NCI-H526 treated with DMSO at 0.1 percent for 48 hours (cell line): ENCODE data around the gene GALNT6.
"Not testable (repeated sequence)": the region's sequence is repeated elsewhere in the genome, so short reads cannot be mapped to it uniquely, and the experiment has no call there.

Source experiments
- DNase-seq: peaks from one replicate; lab custom pipeline; 2025; lab: John Stamatoyannopoulos, UW

GALNT6 gene

DNA sequence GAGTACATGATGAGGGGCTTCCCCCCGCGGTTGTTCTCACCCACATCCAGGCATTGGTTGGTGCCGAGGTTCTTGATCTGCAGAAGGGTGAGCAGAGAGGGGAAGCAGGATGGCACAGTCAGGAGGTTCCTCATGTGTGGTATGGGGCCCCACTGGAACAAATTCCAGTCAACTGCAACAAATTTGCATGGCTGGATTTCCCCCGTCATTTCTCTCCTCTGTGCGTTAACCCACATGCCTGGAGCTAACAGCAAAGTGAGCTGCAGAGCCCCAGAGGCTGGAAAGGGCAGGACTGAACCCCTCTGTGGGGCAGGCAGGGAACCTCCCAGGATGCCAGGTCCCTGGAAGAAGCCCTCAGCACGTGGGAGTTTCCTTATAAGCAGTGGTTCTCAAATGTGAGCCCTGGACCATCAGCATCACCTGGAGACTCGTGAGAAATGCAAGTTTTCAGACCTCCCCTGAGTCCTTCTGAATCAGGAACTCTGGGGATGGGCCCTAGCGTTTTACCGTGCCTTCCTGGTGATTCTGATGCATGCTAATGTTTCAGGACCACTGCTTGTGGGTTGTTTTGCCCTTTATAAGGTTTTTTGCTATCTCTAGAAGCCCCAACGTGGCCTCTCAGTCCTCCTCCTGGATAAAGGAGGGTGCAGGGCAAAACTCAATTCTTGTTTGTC is 33.7 kb downstream of the GALNT6 start:
- DNase-seq = no peak

DNA sequence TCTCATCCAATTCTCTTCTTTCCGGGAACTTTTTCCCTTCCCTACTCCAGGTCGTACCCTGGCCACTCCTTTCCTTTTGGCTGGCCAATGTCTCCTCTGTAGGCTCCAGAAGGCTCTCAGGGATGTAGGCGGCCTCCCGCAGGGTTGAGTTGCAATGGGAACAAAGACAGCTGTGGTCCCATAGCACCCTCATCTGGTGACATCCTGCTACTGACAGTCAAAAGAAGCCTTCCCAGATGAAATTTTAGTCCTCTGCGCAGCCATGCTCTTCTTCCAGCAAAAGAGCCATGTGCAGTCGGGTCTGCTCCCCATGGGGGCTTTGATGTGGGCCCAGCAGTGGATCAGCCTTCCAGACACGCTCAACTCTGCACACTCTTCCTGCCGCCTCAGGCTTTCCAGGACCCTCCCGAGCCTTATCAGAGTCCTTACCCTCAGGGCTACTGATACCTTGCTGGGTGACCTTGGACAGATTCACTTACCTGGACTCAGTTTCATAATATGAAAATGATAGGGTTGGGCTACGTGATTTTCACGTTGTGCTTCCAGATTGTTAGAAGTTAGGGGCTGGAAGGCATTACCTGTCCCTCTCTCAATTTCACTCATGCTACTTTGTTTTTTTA is 39.2 kb downstream of the GALNT6 start:
- no peak for DNase-seq

DNA sequence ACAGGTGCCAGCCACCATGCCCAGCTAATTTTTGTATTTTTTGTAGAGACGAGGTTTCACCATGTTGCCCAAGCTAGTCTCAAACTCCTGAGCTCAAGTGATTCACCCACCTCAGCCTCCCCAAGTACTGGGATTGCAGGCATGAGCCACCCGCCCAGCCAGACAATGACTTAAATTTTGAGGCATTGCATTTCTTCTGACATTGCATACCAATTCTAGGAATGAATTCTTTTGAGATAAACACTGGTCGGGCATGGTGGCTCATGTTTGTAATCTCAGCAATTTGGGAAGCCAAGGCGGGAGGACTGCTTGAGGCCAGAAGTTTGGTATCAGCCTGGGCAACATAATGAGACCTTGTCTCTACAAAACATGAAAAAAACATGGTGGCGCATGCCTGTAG is 42.2 kb downstream of the GALNT6 start:
- no peak for DNase-seq

DNA sequence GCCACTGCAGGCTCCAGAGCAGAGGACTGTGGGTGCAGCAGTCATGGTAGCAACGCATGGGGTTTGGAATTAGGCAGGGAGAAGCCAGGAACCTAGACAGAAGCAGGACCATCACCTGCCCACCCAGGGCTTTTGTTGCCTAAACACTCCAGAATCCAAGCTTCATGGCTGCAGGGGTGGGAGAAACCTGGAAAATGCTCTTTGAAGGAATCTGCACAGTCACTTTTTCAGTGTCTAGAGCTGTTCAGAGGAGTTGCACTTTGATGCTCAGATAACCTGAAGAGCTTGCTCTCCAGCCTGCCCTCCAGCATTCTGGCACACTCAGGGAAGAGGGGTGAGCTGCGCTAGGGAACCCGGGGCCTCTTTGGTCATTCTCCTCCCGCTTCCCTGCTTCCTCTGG is 43.1 kb downstream of the GALNT6 start:
- DNase-seq = no peak

DNA sequence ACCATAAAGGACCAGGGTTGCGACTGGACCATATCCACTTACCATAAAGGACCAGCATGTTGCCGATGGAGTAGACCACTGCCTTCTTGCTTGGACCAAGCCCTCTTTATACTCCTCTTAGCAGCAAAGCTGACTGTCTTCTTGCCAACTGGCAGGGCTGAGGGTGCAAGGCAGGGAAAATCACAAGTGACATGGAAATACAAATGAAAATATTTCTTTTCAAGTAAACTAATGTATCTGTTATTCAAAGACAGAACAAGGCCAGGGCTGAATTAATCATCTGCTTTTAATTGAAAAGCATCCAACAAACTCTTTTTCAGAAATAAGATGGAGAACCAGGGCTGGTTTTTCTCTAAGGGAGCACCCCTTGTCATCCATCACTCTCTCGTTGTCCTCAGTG is 44.6 kb downstream of the GALNT6 start, which contains the start of gene CELA1:
CELA1 (minus strand) TSS at position 99 of the 400 bp plus-strand sequence; CDS start at position 58, 41 bp downstream.
- no peak for DNase-seq

DNA sequence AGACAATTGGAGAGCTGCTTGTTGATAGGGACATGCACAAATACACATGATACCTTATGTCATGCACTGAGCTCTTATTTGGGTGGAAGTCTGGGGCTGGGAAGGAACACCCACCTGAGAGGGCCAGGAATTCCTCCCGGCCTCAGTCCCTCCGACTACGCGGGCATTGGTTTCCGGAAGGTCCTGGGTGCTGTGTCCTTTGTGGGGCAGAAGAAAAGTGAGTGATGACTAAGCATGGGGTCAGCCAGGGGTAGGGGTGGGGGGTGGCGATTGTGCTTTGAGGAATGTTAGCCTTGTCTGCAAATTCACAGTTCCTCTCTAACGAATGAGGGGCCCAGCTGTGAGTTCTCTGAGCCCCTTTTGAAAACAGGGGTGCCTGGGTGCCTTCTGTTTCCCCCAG is 45.5 kb downstream of the GALNT6 start:
- no peak for DNase-seq

DNA sequence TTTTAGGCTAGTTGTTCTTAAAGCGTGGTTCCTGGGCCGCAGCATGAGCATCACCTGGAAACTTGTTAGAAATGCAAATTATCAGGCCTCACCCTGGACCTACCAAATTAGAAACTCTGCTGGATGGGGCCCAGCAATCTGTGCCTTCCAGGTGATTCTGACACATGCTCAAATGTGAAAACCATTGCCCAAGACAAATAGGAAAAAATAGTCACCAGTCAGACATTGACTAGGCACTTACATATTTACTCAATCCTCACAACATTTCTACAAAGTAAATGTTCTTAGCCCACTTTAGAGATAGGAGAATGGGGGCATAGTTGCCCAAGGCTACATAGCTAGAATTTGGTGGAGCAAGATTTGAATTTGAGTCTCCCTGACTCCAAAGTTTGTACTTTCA is 48.0 kb downstream of the GALNT6 start:
- DNase-seq = no peak

DNA sequence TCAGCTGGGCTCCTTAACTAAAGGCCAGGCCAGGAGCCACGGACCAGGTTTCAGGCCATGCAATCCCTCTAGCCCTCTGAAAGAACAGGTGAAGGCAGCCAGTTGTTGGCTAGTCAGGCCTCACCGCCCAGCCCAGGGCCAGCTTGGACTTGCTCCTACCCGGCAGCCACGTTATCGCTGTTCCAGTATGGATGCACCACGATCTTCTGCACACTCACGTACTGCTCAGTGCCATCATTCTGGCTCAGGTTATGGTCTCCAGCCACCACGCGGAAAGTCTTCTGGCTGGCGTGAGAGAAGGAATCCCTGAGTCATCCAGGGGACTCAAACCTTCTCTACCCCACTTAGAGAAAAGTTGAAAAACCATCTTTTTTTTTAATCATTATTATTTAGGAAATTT is 48.8 kb downstream of the GALNT6 start:
- no peak for DNase-seq

DNA sequence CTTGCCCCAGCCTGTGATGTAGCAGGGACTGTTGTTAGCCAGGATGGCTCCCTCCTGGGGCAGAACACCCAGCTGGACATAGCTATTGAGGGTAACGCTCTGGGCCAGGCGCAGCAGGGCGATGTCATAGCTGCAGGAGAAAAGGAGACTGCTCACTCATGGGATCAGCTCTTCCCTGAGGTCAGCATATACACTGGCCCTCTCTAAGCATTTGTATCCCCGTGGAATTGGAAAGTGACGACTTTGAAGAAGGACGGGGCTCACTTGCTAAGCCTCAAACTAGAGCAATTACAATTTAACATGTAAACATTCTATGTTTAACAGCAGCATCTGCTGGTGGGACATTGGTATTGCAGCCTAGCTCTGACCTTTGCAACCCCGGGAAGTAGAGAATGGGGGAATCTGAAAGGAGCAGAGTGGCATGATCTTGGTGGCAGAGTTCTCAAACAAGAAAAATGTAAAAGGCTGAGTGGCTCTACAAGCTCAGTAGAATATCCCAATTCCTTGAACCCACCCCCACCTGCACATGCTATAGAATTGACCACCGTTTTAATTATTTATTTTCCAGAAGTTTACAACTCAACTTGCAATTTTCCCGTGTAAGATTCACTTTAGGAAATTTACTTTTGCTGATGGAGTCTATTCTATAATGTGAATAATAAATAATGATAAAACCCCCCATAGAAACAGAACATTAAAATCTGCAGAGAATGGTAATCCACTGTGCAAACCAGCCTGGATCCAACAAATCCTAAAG is 49.8 kb downstream of the GALNT6 start:
- DNase-seq = peak; percentile 54

DNA sequence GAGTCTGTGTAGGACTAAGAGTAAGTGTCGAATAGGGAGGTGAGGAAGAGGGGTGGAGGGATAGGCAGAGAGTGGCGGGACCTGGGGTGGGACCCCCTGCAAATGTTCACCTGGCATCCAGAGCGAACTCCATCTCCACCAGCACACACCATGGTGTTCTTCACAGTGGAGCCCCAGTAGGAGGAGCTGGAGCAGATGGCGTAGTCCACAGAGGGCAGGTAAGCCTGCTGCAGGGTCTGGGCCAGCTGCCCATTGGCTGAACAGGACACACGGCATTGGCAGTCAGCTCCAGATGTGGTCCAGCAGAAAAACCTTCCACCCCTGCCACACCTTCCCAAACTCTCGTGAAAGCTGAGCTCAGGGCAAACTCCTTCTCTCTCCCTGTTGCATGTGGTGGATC is 51.5 kb downstream of the GALNT6 start:
- no peak for DNase-seq

DNA sequence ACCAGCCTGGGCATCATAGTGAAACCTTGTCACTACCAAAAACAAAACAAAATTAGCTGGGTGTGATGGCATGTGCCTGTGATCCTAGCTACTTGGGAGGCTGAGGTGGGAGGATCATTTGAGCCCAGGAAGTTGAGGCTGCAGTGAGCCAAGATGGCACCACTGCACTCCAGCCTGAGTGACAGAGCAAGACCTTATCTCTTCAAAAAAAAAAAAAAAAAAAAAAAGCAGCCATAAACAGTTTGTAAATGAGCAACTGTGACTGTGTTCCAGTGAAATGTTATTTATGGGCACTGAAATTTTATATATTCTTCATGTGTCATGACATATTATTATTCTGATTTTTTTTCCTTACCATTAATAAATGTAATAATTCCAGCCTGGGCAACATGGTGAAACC is 53.9 kb downstream of the GALNT6 start:
- DNase-seq = not testable (repeated sequence)

DNA sequence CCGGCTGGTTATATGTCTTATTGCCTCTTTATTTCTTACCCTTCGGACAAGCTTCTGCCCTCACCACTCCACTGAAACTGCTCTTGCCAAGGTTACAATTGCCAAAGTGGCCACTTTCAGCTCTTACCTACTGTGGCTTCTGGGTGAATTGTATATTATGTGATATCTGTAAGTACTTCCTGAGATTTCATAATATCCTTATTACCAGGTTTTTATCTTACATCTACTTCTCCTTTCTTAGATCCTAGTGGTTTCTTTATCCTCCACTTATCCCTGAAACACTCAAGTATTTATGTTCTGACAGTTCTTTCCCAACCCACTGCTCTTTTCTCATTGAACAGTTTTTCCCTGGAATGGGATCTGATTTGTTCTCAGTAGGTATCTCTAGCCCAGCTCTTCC is 55.3 kb downstream of the GALNT6 start:
- DNase-seq = no peak

DNA sequence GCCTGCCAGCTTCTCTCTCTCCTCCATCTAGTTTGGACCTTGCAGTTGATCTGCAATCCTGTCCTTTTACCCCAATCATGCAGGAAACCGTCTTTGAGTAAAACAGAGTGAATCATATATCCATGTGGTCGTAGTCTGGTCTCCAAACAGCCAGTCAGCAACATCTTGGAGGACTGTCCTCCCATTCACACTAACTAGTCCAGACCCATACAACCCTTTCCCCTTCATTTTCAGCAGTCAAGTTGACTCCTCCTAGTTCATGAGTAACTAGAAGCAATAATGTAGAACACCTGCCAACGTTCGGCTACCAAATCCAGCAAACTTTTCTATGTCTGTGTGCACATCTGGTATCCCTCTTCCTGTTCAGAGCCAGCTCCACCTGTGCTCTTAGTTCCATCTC is 56.4 kb downstream of the GALNT6 start:
- no peak for DNase-seq

DNA sequence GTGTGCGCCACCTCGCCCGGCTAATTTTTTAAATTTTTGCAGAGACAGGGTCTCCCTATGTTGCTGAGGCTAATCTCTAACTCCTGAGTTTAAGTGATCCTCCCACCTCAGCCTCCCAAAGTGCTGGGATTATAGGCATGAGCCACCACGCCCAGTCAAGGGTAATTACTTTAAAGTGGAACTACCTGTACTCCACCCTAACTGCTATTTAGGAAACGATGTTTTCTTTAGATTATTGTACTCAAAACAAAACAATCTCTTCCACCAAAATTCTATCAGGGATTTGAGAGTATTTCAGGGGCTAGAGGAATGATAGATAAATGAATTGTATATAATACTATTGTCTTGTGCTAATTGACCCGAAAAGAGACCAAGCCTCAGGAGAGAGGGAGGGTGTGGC is 57.7 kb downstream of the GALNT6 start:
- no peak for DNase-seq

DNA sequence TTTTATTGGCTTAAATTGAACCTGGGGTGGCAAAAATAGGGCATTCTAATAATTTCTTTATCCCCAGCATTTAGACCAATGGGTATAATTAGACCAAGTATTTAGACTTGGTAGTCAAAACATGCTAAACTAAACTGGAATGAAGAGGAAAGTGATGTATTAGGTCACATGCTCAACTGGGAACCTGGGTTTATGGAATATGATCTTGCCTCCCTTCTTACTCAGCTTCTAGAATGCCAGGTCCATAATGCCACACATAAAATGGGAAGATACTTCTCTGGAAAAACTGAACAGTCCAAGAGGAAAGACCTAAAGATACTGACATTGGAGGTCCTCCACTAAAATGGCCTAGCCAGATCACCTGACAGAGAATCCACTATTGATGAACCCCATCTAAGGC is 61.0 kb downstream of the GALNT6 start:
- DNase-seq = no peak

DNA sequence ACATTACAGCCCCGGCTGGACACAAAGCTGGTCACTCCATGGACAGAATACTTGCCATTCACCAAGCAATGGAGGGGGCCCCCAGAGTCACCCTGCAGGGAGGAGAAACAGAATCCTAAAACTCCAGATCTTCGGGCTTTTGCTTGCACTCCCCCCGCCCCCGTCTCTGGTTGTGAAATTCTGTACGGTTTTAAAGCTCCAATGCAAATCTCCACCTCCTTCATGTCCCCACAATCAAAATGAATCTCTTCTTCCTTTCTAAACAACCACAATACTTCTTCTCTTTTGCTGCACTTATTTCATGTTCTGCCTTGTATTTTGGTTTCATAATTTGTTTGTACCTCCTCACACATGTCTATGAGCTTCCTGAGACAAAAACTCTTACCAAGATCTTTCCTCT is 61.5 kb downstream of the GALNT6 start:
- no peak for DNase-seq

DNA sequence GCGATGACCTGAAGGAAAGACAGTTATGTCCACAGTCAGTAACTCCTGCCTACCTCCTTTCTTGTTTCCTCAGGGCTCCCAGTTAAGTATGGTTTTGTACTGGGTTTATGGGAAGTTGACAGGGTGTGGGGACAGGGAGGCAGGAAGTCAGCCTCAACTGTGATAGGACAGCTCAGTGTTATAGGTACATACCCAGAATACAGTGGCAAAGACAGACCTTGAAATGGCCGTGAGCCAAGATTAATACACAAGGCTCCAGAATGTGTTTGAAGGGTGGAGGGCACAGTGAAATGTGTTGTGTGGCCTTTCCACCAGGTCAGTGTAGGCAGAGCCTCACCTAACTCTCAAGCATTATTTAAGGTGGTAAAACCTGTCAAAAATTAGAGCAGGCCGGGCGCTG is 62.6 kb downstream of the GALNT6 start:
- no peak for DNase-seq

DNA sequence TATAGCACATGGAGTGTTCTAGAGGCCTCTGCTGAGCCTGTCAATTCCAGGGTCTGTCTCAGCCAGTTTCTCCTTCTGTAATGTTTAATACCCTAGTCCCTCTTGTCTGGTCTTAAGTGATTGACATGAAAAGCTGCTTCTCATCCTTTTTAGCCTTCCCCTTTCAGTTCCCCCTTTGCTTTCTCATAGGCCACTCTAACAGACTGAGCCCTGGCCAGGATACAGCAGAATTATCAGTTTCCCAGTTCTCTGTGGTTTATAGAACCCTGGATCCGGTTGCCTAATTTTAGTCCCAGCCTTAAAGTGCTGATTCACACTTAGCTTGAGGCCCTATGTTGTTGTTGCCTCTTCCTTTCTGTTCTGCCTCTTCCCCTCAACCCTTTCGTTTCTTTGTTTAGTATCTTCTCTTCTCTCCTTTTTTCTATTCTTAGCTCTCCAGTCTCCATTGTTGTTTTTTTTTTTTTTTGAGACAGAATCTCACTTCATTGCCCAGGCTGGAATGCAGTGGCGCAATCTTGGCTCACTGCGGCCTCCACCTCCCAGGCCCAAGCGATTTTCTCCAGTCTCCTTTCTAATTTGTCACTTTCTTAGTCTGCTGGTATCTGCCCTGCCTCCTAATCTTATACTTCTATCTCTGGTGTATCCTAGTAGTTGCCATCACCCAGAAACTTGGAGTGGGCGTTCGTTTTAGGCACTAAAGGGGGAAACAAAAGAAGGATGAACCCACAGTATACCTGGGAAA is 64.3 kb downstream of the GALNT6 start:
- no peak for DNase-seq

DNA sequence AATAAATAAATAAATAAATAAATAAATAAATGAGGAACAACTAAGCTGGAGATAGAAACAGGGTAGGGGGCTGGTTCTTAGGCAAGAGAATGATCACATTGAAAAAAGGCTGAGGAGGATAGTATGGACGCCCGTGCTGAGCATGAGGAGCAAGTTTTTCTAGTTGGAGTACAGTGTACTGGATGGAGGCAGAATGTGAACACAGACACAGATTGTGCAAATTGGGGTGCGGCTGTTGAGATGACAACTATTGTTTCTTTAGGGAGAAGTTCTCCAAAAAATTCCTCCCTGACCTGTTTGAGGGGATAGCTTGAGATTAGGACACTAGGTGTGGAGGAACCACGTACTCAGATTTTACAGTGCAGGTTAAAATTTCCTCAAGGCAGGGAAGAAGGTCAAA is 66.3 kb downstream of the GALNT6 start:
- DNase-seq = no peak

DNA sequence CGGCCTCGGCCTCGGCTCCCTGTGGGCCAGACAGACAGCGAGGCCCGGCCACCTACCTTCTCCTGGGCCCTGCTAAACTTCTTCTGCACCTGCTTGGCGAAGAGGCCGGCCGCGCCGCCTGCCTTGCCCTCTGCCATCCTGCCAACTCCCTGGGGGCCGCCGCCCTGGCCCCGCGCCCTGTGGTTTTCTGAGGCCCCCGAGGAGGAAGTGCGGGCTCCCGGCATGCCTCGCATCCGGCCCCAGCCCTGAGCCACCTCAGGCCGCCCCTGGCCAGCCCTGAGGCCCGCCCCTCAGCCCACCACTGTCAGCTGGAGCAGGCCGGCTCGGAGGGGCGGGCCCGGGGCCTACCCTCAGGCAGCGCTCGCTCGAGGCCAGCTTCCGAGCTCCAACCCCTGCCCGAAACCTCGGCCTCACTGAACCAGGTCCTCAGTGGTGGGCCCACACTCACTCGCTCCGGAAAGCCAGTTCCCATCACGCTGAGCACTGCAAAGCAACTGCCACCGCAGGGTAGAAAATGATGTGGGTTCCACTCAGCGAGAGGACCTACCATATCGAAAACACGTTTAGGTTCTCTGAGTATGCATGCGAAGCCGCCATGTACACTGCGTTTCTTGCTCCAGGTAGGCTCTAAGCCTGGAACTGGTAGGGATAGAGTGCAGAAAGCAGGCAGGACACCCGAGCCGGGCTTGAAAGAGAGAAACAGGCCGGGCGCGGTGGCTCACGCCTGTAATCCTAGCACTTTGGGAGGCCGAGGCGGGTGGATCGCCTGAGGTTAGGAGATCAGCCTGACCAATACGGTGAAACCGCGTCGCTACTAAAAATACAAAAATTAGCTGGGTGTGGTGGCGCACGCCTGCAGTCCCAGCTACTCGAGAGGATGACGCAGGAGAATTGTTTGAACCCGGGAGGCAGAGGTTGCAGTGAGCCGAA is 67.0 kb downstream of the GALNT6 start, which contains the start of gene BIN2:
BIN2 (minus strand) TSS at position 209 of the 930 bp plus-strand sequence; CDS start at position 137, 72 bp downstream.
- DNase-seq = no peak

DNA sequence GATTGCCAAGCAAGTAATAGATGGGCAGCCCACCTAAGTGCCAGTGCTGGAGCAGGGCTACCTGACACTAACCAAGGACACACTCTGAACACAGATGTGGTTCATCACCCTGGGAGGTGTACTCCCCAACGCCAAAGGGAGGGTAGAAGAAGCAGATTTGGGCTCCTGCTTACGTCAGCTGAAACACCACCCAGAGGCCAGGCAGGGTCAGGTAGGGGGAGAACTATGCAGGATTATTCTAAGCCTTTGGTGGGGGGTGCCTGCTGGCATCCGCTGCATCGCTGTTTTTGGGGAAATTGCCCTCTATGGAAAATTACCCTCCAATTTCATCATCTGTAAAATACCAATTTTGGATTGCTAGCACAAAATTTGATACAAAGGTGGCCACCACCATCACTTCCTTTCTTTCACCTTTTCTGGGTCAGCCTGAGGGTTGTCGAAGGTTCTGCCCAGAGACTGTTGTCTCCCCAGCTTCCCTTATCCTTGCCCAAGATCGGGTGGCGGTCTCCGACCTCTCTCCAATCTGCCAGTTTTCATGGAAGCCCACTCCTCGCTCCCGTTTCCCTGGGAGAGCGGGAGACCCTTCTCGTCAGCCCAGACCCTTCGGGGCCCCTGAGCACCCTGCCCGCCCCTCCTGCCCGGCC is 67.8 kb downstream of the GALNT6 start:
- DNase-seq = no peak
